HG02938 (cell line): ENCODE results near the gene EPHA7.

ENCODE experiments used
- ATAC-seq: cut with Tn5 transposase; IDR thresholded peaks from one replicate; pipeline ENCODE4 v1.9.1; 2021; ENCODE audit warnings: mild to moderate bottlenecking, moderate library complexity; ENCODE audit not compliant: unreplicated experiment

Gene EPHA7

DNA sequence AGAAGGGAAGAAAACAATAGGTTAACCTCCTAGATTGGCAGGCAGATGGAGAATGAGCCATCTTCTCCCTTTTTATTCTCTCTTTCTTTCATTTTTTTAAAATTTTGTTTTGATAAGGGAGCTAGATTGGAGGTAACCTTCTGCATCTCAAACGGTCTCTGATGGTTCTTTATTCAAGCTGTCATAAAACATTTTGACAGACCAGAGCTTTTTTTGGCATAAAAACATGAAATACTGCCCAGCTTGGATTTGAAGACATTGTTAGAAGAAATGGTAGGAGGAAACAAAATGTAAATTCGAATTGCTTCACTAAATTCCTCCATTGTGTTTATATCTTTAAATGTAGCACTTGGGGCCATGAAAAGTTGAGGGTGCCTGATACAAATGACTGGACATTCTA lies 158.5 kb downstream of the EPHA7 start:
- ATAC-seq = no peak

DNA sequence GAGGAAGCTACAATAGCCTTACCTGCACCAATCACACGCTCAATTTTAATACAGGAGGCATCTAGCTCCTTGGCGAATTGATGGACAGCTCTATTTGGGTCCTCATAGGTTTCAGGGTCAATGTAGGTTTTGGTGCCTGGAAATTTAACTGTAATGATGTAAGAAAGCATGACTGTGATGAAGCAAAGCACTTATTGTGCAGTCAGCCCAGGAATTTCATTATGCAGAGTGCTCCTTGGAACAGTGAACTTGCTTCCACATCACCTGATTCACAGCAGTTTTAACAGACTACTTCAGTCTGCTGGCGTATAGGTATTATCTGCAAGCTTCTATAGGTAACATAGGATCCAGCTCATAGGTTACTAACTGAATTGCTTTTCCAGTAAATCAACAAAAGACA lies 160.0 kb downstream of the EPHA7 start:
- no peak for ATAC-seq

DNA sequence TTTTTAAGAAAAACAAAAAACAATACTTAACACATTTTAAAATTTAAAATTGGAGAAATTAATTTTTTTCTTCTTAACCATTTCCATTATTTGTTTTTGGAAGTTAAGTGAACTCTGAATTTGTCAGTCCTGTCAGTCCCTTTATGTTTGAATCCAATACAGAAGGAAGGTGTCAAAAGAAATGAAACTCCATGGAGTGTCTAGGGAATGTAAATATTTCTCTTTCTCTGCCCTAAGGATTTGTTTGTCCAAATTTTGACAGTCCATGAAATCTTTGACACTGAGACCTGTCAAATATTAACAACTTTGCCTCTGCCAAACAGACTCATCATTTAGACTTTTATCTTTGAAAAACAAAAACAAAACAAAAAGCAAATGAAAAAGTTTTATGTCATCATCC lies 166.4 kb downstream of the EPHA7 start:
- ATAC-seq = no peak

DNA sequence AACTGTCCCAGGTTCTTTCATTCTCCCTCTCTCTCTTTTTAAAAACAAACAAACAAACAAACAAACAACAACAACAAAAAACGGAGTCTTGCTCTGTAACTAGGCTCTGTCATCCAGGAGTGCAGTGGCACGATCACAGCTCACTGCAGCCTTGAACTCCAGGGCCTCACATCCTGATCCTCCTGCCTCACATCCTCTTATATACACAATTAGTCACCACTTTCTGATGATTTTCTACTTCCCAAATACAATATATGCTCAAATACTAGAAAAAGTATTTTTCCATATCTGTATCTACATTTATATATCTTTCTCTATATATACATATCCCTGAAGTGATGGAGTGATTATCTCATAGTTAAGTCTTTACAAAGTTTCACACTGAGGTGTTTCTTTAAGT lies 170.7 kb downstream of the EPHA7 start:
- ATAC-seq = no peak

DNA sequence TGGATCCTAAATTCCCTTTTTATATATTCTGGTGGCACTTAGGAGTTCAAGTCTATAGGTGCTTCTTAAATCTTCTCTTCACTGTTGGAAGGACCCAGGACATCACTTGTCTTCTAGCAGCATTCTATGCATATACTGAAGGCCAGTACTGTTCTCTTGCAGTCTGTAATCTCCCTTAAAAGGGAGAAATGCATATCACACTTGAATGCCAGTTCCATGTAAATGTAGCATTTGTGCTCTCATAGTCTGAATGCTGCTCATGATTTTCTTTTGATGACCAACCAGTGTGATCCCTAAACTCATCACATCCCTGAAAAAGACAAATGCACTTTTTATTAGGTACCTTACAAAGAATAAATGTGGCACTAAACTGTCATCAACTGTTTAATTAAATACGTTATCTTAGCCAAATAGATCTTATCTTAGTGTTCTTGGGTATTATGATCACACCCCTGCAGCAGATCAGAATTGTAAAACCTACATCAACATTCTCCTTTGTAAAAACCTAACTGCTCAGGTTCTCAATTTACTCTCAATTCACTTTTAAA lies 176.1 kb downstream of the EPHA7 start:
- ATAC-seq = no peak

DNA sequence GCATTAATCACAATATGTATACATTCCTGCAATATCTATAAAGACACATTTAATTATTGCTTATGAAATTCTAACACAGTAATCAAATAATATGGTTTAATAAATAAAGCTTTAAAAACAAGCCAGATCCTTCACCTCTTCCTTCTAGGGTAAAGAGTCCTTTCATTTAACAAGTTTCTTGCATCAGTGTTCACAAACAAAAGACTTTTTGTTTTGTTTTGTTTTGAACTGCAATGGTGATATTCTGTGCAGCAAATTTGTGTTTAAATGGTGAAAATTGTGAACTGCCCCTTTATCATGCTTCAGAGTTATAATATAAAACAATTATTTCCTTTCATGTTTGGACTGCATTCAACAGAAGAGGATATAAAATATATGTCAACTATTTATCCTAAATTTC lies 177.3 kb downstream of the EPHA7 start:
- ATAC-seq = no peak

DNA sequence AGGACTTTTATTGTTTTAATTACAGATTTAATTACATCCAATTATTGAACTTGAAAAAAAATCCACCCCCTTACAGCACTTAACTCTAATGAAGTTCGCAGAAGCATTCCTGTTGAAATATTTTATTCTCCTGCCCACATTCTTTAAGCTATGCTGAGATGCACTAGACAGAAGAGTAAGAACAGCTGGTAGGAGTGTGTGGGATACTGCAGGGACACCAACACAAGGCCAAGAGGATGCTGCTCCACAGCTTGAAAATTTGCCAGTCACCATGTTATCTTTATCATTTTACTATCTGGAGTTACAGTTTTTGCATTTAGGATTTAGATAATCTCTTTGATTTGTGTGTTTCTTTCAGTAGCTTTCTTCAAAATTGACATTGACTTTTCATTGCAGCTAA lies 180.7 kb downstream of the EPHA7 start:
- no peak for ATAC-seq

DNA sequence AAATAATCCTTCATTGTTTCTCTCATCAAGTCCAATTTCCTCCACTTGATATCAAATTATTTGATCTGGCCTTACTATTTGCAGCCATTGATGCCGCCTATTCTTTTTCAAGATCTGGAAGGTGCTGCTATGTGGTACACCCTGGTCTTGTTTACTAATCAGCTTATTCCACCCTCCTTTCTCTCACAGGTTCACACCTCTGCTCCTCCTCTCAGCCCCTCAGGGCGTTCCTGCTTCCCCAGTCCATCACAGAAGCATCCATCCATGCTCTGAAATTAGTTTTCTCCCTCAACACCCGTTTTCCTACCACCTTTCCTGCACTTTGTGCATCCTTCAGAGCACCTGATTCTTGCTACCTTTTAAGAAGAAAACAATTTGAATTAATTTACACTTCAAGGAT lies 183.6 kb downstream of the EPHA7 start:
- no peak for ATAC-seq

DNA sequence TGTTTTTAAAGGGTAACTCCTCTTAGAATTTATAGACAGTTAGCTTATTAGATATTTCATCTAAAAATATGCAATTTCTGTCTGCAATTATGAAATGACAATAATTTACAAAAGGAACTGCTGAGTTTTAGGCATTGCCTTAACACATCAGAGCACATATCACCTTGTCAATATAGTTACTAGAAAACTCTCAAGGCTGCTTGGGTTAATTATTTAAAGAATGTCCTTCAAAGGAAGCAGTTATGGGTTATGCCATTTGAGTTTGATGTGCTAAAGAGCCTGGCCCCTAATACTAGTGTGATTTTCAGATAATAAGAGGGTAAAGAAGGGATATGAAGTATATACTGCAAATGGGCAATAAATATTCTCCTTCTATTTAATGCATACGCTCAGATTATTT lies 192.5 kb downstream of the EPHA7 start:
- ATAC-seq = no peak

DNA sequence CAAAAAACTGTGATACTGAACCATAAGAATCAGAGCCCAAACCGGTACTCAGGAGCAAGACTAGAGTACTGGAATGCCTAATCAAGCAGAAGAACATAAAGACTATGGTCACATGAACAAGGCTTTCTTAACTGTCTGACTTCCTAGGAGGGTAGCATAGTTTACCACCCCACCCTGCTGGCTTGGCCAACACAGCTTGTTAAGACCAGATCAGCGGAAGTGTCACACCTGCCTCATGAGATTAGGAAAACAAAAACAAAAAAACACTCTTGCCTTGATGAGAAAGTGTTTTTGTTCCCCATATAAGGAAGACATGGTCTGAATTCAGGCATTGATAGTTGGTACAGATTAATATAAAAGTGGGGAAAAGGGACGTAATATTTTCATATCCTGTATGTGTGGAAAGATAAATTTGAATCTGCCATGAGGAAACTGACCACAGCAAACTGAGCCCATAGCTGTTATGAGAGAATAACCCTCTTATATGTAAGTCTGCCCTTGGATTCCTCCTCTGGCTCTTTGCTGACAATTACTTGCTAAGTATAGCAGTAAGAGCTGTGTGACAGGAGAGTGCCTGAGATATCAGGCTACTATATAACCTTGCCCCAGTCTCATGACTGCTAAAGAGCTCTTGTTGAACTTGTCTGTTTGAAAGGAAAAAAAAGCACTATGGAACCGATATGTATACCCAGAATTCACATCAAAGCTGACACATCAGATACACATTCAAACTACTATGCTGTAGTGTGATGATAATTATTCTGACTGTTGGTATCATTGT lies 197.1 kb downstream of the EPHA7 start:
- ATAC-seq = no peak

DNA sequence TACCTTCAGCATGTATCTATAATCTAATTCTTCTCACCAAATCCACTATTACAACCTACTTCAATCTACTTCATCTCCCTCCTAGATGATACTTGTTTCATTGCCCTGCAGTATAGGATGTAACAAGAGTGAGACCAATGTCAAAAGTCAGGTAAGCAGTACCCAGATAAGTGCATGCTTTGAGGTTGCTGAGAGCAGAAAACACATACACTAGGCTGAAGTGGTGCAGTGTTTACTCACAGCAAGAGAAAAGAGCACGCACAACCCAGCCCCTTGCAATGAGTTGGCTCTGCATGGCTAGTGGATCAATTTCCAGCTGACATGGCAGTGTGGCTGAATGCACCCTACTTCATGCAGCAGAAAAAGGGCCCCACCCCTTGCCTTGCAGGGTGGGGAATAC lies 199.9 kb downstream of the EPHA7 start:
- no peak for ATAC-seq

DNA sequence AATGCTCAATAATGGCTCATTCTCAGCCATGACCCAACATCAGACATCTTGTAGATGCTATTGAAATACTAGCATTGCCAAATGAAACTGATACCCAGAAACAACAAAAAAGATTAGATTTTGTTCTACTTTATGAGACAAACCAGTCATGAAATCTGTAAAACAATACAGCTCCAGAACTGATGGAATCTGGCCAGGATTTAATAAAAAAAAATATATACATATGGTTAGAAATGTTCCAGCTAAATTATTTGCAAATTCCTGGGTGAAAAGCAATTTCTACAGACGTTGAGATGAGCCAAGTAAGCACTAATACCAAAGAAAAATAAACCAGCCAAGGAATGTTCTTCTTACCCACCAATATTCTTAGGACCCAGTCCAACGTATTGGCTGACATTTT lies 201.3 kb downstream of the EPHA7 start:
- ATAC-seq = no peak

DNA sequence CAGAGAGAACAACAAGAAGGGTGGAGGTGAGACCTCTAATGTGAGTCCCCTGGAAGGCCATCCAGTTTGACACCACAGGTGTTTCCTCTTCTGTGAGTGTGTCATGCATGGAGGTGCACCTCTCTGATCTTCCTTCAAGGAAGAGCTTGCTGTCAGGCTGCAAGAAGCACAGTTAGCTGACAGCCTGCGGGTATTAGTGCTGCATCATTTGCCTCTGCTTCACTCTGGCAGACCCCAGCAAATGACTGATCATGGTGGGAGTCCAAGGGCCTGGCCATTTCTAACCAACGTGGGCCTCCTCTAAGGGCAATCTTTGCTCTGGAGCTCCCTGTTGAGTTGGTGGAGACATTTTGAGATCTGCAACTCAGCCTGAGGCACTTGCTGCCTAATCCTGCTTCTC lies 206.3 kb downstream of the EPHA7 start:
- no peak for ATAC-seq

DNA sequence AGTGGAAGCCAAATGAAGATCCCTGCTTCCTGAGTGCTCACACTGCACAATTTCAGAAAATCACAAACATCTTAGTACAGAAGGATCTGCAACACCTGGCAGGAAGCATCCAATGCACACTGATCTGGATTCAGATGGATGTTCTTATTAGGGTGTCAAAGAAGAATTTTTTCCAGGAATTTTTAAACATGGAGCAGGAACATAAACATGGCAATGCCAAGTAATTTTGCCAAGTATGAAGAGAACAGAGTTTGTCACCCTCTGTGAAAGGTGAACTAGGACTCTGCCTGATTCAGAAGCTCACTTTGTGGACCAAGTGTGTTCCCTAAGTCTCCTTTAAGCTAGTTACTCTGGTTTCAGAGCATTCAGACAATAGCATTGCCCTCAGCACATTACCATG lies 208.5 kb downstream of the EPHA7 start:
- ATAC-seq = no peak

DNA sequence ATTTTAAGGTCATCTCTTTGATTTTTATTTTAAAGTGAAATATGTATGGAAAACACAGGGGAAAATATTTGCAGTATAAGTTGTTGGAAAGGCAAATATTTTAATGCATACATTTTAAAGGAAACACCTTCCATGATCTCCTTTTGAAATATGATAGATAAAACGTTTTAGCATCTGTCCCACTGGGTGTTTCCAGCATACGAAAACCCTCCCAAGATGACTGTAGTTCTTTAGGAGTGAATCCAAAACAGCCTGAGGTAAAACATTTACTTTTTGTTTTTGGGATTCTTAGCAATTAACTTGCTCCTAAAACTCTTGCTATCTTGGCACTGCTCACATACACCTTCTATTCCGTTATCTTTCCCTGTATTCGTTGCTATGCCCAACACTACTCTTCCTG lies 210.0 kb downstream of the EPHA7 start:
- no peak for ATAC-seq

DNA sequence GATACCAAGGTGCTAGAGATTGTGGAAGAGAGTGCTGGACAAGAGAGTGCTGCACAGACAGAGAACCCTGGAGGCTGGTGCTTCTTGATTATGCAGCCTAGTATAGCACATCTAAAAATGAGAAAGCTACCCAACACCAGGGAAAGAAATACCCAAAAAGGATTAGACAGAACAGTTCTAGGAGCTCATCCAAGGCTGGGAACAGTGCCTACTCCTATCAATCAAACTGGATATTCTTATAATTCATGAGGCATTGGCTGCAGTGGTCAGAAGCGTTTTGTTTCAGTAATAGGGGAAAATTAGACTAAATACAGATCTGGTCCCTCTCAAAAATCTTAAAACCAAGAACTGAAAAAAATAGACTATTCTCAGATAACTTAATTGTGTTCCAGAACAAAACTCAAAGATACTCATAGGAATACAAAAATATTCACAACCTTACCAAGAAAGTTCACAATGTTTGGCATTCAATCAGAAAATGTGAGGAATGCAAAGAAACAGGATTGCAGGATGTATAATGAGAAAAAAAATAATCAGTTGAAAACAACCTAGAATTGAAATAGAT lies 222.9 kb downstream of the EPHA7 start:
- no peak for ATAC-seq

DNA sequence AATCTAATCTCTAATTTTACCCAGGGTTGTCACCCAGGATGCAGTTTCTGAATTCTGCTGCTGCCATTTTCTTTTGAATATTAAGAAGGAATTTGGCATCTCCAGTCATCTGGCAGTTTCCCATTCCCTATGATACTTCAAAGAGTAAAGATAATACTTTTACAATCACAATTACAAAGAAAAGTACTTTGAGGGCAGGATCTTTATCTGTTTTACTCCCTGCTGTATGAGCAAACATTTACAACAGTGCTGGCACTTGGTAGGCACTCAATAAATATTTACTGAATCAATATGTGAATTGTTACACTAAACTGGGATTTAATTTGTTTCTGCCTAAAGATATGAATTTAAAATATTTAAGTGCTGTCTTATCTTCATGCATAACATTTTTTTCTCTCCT lies 224.9 kb downstream of the EPHA7 start:
- no peak for ATAC-seq

DNA sequence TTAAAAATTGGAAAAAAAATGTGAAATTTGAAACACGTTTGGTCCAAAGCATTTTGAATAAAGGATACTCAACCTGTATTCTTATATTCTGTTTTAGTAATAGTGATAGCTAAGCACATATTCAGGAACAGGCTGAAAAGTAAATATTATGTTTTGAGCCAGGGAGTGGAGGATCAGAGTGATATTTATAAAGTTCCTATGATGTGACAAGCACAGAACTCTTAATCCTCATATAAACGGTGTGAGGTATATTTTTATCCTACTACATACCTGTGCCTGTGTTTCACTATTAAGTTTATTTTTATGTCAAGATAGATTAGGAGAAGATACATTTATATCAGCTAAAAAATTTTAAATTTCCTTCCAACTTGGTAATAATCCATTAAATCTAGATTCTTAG lies 225.5 kb downstream of the EPHA7 start:
- ATAC-seq = no peak
